Gastroesophageal sphincter (tissue), 3 donors: ENCODE data around the gene TMEM214.

Source experiments
- CTCF ChIP-seq, 4 experiments: fragments of 200-600 bp in 2 of 4; fragments of 450-650 bp in 2 of 4; sonication (generic) in 1 of 4; IDR thresholded peaks; one replicate each; pipeline ENCODE4 v1.5.1; 2017 to 2019; ENCODE audit warnings: antibody characterized with exemption in 4 of 4, mild to moderate bottlenecking in 2 of 4, moderate library complexity in 2 of 4
- EP300 ChIP-seq: sonication (generic); formaldehyde crosslinking; IDR thresholded peaks from one replicate; pipeline ENCODE4 v1.6.1; 2017; ENCODE audit warnings: antibody characterized with exemption, mild to moderate bottlenecking
- POLR2AphosphoS5 ChIP-seq: sonication (generic); formaldehyde crosslinking; IDR thresholded peaks from one replicate; pipeline ENCODE4 v1.6.1; 2017; ENCODE audit warnings: antibody characterized with exemption

- TF ChIP-seq EP300 (no peak), CTCF (IDR thresholded peaks at IDR 0.05) (no peak), POLR2AphosphoS5 (peak; percentile 55)
These were observed 18.5 kb downstream of the TMEM214 start, which contains the start of gene AGBL5 for GRCh38 chr2:27050996-27051901.
